Panc1 (cell line): ENCODE measurements around the gene SLC35C1. TPM values are rescaled to one million over a fixed set of nuclear protein-coding genes. Genes with fewer than 3 reads are reported as not detected.

Experiments
- ATAC-seq: fragments of 200-7000 bp; cut with Tn5 transposase; 2 replicates; pipeline ENCODE4 v1.9.1; 2020; ENCODE audit warnings: mild to moderate bottlenecking, moderate library complexity
- BruUV-seq: library from RNA; stranded (reverse); fragments of 400-500 nt; replicated peaks from 2 replicates; lab custom pipeline; 2021; lab: Mats Ljungman, UMichigan
- CTCF ChIA-PET: fragments of 300-600 bp; sonication (Branson Sonifier 250); formaldehyde crosslinking; loops from one replicate; lab custom pipeline; 2022; ENCODE audit warnings: antibody characterized with exemption; lab: Charles Lee
- POLR2A ChIA-PET: fragments of 300-600 bp; sonication (Branson Sonifier 250); formaldehyde crosslinking; loops from one replicate; lab custom pipeline; 2022; ENCODE audit warnings: antibody characterized with exemption; lab: Charles Lee
- DNase-seq: peaks from one replicate; pipeline ENCODE4 v3.0.0-alpha.2; 2010; ENCODE audit warnings: low read depth, low spot score
- H3K27ac ChIP-seq: 2 replicates; pipeline ENCODE4 v1.5.1; 2011; ENCODE audit warnings: mild to moderate bottlenecking, low read length, inconsistent platforms
- H3K27me3 ChIP-seq: fragments of 200-500 bp; sonication (Bioruptor generic); 2 replicates; pipeline ENCODE4 v1.6.0; 2014; ENCODE audit warnings: low read length, inconsistent platforms; ENCODE audit not compliant: control insufficient read depth, insufficient read depth
- H3K36me3 ChIP-seq: fragments of 200-500 bp; sonication (Bioruptor generic); 2 replicates; pipeline ENCODE4 v1.5.1; 2014; ENCODE audit warnings: inconsistent platforms, mild to moderate bottlenecking, low read length, moderate library complexity; ENCODE audit not compliant: control insufficient read depth, insufficient read depth
- H3K4me1 ChIP-seq: 2 replicates; pipeline ENCODE4 v1.5.1; 2011; ENCODE audit warnings: inconsistent platforms, mild to moderate bottlenecking, low read length, moderate library complexity; ENCODE audit not compliant: control insufficient read depth, insufficient read depth
- H3K4me3 ChIP-seq, 2 experiments: 2 replicates each; pipeline ENCODE4 v1.5.1; 2011 to 2012; ENCODE audit warnings: low read depth in 2 of 2, low read length in 2 of 2, mild to moderate bottlenecking in 2 of 2, inconsistent platforms in 1 of 2, moderate library complexity in 1 of 2
- H3K9me3 ChIP-seq: fragments of 200-500 bp; sonication (Bioruptor generic); 2 replicates; pipeline ENCODE4 v1.5.1; 2014; ENCODE audit warnings: low read depth, mild to moderate bottlenecking, inconsistent platforms, low read length, moderate library complexity; ENCODE audit not compliant: control insufficient read depth, insufficient read depth
- CTCF ChIP-seq: fragments of 450-650 bp; IDR thresholded peaks from 2 replicates; pipeline ENCODE4 v1.5.1; 2017; ENCODE audit warnings: mild to moderate bottlenecking
- POLR2AphosphoS5 ChIP-seq: IDR thresholded peaks from 2 replicates; pipeline ENCODE4 v1.6.1; 2012; ENCODE audit warnings: mild to moderate bottlenecking, low read depth, low read length, moderate library complexity
- REST ChIP-seq, 2 experiments: IDR thresholded peaks; 2 replicates each; pipeline ENCODE4 v1.6.1; 2011 to 2012; ENCODE audit warnings: low read depth in 2 of 2, control low read depth in 1 of 2, low read length in 1 of 2, mild to moderate bottlenecking in 1 of 2, moderate library complexity in 1 of 2; ENCODE audit not compliant: insufficient read depth in 1 of 2
- SIN3A ChIP-seq: IDR thresholded peaks from 2 replicates; pipeline ENCODE4 v1.6.1; 2012; ENCODE audit warnings: low read depth, mild to moderate bottlenecking, low read length, moderate library complexity, borderline replicate concordance; ENCODE audit not compliant: insufficient read depth
- TCF7L2 ChIP-seq: IDR thresholded peaks from 2 replicates; pipeline ENCODE4 v1.6.1; 2011; ENCODE audit warnings: mild to moderate bottlenecking, low read depth, low read length, inconsistent platforms
- in situ Hi-C: cut with HindIII; loops from 2 replicates; pipeline ENCODE4 v1.10.0; 2016; ENCODE audit warnings: low sequenced_read_pairs, low pct_unique_long_range_greater_than_20kb
- intact Hi-C: fragments of 100-400 bp; cut with micrococcal nuclease; formaldehyde crosslinking; loops from one replicate; pipeline ENCODE4 v1.10.0; 2022; ENCODE audit not compliant: unreplicated experiment
- total RNA-seq: library from RNA; stranded (reverse); gene quantifications from one replicate; pipeline ENCODE4 v1.2.1, GENCODE V29; 2021; ENCODE audit not compliant: unreplicated experiment

SLC35C1 gene
- total RNA-seq, 1 experiment from 2014 or later: 13.4 TPM

GRCh38 chr11:45800261-45800660 lies 4.7 kb upstream of the SLC35C1 start:
- no TSS peak for BruUV-seq
- H3K36me3 ChIP-seq: no peaks in the 10 kb centered on the region; the same call in 1 of the 2 replicates
- intact Hi-C loops: no loop called here
- DNase-seq (no peak), ATAC-seq (no peak)
- H3K4me1 ChIP-seq: no peaks in the 10 kb centered on the region
- no peak overlapping the region for H3K27ac ChIP-seq
- H3K27me3 ChIP-seq: no peaks in the 10 kb centered on the region
- in situ Hi-C loops: no loop called here
- ChIA-PET CTCF (no interaction called here), POLR2A (no interaction called here)
- TF ChIP-seq REST (IDR thresholded peaks at IDR 0.05; ENCODE audit: insufficient read depth in 1 of 2, low read depth in 2 of 2, low read length in 1 of 2) (no peak), POLR2AphosphoS5 (no peak), SIN3A (no peak), TCF7L2 (no peak), CTCF (no peak)
- H3K9me3 ChIP-seq: no peaks in the 10 kb centered on the region
- H3K4me3 ChIP-seq: no peak overlapping the region

DNA sequence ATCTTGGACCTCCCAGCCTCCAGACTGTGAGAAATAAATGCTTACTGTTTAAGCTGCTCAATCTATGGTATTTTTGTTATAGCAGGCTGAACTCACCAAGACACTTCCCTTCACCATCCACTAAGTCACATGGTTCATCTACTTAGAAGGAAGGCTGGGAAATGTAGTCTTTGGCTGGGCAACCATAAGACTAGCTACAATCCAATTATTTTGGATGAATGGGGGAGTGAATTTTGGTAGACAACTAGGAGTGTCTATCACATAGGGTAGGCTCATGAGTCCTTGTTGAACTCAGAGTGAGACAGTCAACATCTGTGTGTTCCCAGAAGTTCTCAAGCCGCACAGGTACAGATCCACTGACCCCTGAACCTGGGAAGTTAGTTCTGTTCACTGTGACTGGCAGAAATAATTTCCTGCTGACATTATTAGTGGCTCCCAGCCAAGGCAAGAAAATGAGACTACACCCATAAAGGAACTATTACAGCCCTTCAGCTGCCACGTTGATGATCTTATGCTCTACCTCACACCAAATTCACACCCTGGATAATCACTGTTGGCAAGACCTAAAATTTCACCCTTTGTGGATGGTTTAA lies 3.1 kb upstream of the SLC35C1 start:
- no peaks in the 10 kb centered on the region for H3K9me3 ChIP-seq
- in situ Hi-C loops: no loop called here
- ChIA-PET CTCF (no interaction called here), POLR2A (no interaction called here)
- no peak overlapping the region for H3K27ac ChIP-seq
- no peak for DNase-seq
- peaks cover 13% of the 10 kb centered on the region for H3K4me1 ChIP-seq
- H3K36me3 ChIP-seq: no peaks in the 10 kb centered on the region; the same call in 1 of the 2 replicates
- no peak for ATAC-seq
- TF ChIP-seq SIN3A (no peak), POLR2AphosphoS5 (no peak), CTCF (no peak), REST (IDR thresholded peaks at IDR 0.05; ENCODE audit: insufficient read depth in 1 of 2, low read depth in 2 of 2, low read length in 1 of 2) (no peak), TCF7L2 (no peak)
- BruUV-seq: no TSS peak
- no peaks in the 10 kb centered on the region for H3K27me3 ChIP-seq
- intact Hi-C loops: no loop called here
- no peak overlapping the region for H3K4me3 ChIP-seq
